Measurements from ENCODE around the gene BBS2. TPM values are rescaled to one million over a fixed set of nuclear protein-coding genes. Genes with fewer than 3 reads are reported as not detected.

BBS2 gene
- total and polyA plus RNA-seq, 9 of the 15 experiments (the other 6 are each of a cell fraction or from before 2014, with no cell fraction given) = 4.2 to 22.7 (median 10.2) TPM

DNA sequence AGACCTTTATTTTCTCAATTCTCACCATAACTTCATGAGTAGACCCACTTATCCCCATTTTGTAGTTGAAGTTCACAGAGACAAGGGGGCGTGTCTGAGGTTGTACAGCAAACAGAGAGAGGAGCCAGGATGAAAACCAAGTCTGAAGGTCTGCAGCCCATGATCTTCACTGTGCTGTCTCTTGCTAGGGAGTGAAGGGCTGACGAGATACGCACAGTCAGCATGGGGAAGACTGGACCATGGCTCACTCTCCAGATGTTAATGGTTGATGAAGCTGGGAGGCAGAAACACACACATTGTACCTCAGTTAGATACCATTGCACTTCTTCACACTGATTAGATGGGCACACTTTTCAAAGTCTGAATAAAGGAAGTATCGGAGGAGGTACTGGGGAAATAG, 39.3 kb upstream of the BBS2 start:
- WGBS (ENCODE audit: insufficient coverage, low coverage, missing lambda C conversion rate) = 4% methylated on average over 4 of the region's 4 CpGs

DNA sequence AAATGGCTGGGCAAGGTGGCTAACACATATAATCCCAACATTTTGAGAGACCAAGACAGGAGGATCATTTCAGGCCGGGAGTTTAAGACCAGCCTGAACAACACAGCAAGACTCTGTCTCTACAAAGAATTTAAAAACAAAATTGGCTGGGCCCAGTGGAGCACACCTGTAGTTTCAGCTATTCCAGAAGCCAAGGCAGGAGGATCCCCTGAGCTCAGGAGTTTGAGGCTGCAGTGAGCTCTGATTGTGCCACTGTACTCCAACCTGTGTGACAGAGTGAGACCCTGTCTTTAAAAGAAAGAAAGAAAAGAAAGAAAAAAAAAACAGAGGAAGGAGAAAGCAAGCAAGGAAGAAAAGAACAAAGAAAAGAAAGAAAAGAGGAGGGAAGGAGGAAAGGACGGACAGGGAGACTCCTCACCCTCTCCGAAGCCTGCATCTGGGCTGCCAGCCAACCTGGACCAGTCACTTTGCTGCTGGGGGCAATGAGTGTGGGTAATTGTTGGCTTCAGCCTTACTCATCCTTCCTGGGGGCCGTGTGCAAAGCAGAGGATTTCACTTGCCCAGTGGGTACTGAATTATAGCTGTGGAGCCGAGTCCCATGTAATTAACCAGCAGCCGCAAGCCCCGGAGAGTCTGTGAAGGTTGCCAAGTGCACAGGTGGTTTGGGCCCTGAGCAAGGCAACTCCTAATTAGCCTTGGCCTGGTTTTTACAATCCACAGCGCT, 38.4 kb upstream of the BBS2 start:
- POLR2A ChIA-PET = interaction anchor here (0.6 kb wide), 1 partner anchor 134 kb away, joined by 3 read pairs; no protein-coding TSS in a partner anchor
- TF ChIP-seq SMC3 (conservative IDR thresholded peaks at IDR 0.05; ENCODE audit: insufficient read depth, low read depth, low read length) (no peak), ZBED1 (IDR thresholded peaks at IDR 0.05) (no peak), GATA2 (CRISPR knock-in tag; IDR thresholded peaks at IDR 0.05) (no peak), GABPB2 (CRISPR knock-in tag; conservative IDR thresholded peaks at IDR 0.05) (no peak), ZNF518B (CRISPR knock-in tag; IDR thresholded peaks at IDR 0.05) (no peak)
- TF ChIP-seq, protein P1, sequence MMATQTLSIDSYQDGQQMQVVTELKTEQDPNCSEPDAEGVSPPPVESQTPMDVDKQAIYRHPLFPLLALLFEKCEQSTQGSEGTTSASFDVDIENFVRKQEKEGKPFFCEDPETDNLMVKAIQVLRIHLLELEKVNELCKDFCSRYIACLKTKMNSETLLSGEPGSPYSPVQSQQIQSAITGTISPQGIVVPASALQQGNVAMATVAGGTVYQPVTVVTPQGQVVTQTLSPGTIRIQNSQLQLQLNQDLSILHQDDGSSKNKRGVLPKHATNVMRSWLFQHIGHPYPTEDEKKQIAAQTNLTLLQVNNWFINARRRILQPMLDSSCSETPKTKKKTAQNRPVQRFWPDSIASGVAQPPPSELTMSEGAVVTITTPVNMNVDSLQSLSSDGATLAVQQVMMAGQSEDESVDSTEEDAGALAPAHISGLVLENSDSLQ (IDR thresholded peaks at IDR 0.05) = no peak
- TF ChIP-seq, protein P2, sequence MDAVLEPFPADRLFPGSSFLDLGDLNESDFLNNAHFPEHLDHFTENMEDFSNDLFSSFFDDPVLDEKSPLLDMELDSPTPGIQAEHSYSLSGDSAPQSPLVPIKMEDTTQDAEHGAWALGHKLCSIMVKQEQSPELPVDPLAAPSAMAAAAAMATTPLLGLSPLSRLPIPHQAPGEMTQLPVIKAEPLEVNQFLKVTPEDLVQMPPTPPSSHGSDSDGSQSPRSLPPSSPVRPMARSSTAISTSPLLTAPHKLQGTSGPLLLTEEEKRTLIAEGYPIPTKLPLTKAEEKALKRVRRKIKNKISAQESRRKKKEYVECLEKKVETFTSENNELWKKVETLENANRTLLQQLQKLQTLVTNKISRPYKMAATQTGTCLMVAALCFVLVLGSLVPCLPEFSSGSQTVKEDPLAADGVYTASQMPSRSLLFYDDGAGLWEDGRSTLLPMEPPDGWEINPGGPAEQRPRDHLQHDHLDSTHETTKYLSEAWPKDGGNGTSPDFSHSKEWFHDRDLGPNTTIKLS (IDR thresholded peaks at IDR 0.05; ENCODE audit: borderline replicate concordance, low read depth) = no peak

More for the DNA sequence above, 39.3 kb upstream of the BBS2 start:
- no TSS peak for BruUV-seq (replicated peaks)
- Histone ChIP-seq H3K4me2 (ENCODE audit: insufficient read depth, low read length) (no peak overlapping the region), H2AFZ (ENCODE audit: low read depth, low read length) (no peak overlapping the region), H3K79me2 (ENCODE audit: control insufficient read depth, insufficient read depth, low read length) (no peaks in the 10 kb centered on the region), H3K27ac (ENCODE audit: extremely low read depth, low read depth, low read length) (no peak overlapping the region), H3K9me1 (ENCODE audit: control insufficient read depth, insufficient read depth, low read length) (no peaks in the 10 kb centered on the region), H4K20me1 (replicated peaks; ENCODE audit: control insufficient read depth, insufficient read depth, low read length) (no peaks in the 10 kb centered on the region), H3K36me3 (ENCODE audit: control insufficient read depth, insufficient read depth, low read length) (no peaks in the 10 kb centered on the region), H3K4me3 (no peak overlapping the region), H3K4me1 (replicated peaks in 1 of 2; ENCODE audit: control insufficient read depth in 2 of 2, insufficient read depth in 2 of 2, low read length in 2 of 2) (no peaks in the 10 kb centered on the region), H3K9me3 (replicated peaks; ENCODE audit: control insufficient read depth, insufficient read depth, low read depth, low read length) (no peaks in the 10 kb centered on the region), H3K9ac (ENCODE audit: insufficient read depth in 1 of 2, low read depth in 2 of 2, low read length in 2 of 2) (no peak overlapping the region), H3K27me3 (ENCODE audit: control insufficient read depth in 2 of 2, insufficient read depth in 2 of 2, low read length in 2 of 2) (peaks cover 26 to 52% of the 10 kb centered on the region in 2 experiments; a peak in 4 of 5 replicates)
- DNase-seq (ENCODE audit: extremely low read depth in 1 of 4, low spot score in 3 of 4) (no peak), FAIRE-seq (no peak), ATAC-seq (no peak)
- CTCF ChIA-PET (ENCODE audit: low intra/inter-chr PET ratio) = no interaction called here
- intact Hi-C loops (cut with micrococcal nuclease) (loop anchor here (5.0 kb wide), 1 partner anchor 227 kb away; no protein-coding TSS in a partner anchor), in situ Hi-C loops (cut with MboI) (no loop called here)
- POLR2A ChIA-PET = no interaction called here
- no peak for TF ChIP-seq IFI16 (CRISPR knock-in tag; IDR thresholded peaks at IDR 0.05)
- peak; percentile 7; the same call in 1 of the 2 replicates for TF ChIP-seq C11orf30 (IDR thresholded peaks at IDR 0.05; ENCODE audit: low read depth)

More for the DNA sequence above, 38.4 kb upstream of the BBS2 start:
- no peak overlapping the region for H3K4me2 ChIP-seq (ENCODE audit: insufficient read depth, low read length)
- ATAC-seq (no peak), DNase-seq (ENCODE audit: extremely low read depth in 1 of 4, low spot score in 3 of 4) (no peak), FAIRE-seq (no peak)
- H3K9ac ChIP-seq (ENCODE audit: insufficient read depth in 1 of 2, low read depth in 2 of 2, low read length in 2 of 2) = no peak overlapping the region
- no peaks in the 10 kb centered on the region for H3K9me1 ChIP-seq (ENCODE audit: control insufficient read depth, insufficient read depth, low read length)
- BruUV-seq (replicated peaks) = no TSS peak
- H3K4me3 ChIP-seq = no peak overlapping the region
- in situ Hi-C loops (cut with MboI) (no loop called here), intact Hi-C loops (cut with micrococcal nuclease) (loop anchor here (5.0 kb wide), 1 partner anchor 226 kb away; no protein-coding TSS in a partner anchor)
- H3K79me2 ChIP-seq (ENCODE audit: control insufficient read depth, insufficient read depth, low read length) = no peaks in the 10 kb centered on the region
- H3K9me3 ChIP-seq (replicated peaks; ENCODE audit: control insufficient read depth, insufficient read depth, low read depth, low read length) = no peaks in the 10 kb centered on the region
- CTCF ChIA-PET (ENCODE audit: low intra/inter-chr PET ratio) = interaction anchor here (0.6 kb wide), 1 partner anchor 125 kb away, joined by 4 read pairs; no protein-coding TSS in a partner anchor
- no peak overlapping the region for H3K27ac ChIP-seq (ENCODE audit: extremely low read depth, low read depth, low read length)
- H4K20me1 ChIP-seq (replicated peaks; ENCODE audit: control insufficient read depth, insufficient read depth, low read length) = no peaks in the 10 kb centered on the region
- H3K27me3 ChIP-seq (ENCODE audit: control insufficient read depth in 2 of 2, insufficient read depth in 2 of 2, low read length in 2 of 2) = peaks cover 31 to 51% of the 10 kb centered on the region in 2 experiments; a peak in 4 of 5 replicates
- H3K36me3 ChIP-seq (ENCODE audit: control insufficient read depth, insufficient read depth, low read length) = no peaks in the 10 kb centered on the region
- 7% methylated on average over 7 of the region's 8 CpGs for WGBS (ENCODE audit: insufficient coverage, low coverage, missing lambda C conversion rate)
- no peak overlapping the region for H2AFZ ChIP-seq (ENCODE audit: low read depth, low read length)
- no peaks in the 10 kb centered on the region for H3K4me1 ChIP-seq (replicated peaks in 1 of 2; ENCODE audit: control insufficient read depth in 2 of 2, insufficient read depth in 2 of 2, low read length in 2 of 2)

Data from K562 (cell line).